ENCODE data around the gene CR1L.
"Not testable (repeated sequence)": the region's sequence is repeated elsewhere in the genome, so short reads cannot be mapped to it uniquely, and the experiment has no call there.

DNA sequence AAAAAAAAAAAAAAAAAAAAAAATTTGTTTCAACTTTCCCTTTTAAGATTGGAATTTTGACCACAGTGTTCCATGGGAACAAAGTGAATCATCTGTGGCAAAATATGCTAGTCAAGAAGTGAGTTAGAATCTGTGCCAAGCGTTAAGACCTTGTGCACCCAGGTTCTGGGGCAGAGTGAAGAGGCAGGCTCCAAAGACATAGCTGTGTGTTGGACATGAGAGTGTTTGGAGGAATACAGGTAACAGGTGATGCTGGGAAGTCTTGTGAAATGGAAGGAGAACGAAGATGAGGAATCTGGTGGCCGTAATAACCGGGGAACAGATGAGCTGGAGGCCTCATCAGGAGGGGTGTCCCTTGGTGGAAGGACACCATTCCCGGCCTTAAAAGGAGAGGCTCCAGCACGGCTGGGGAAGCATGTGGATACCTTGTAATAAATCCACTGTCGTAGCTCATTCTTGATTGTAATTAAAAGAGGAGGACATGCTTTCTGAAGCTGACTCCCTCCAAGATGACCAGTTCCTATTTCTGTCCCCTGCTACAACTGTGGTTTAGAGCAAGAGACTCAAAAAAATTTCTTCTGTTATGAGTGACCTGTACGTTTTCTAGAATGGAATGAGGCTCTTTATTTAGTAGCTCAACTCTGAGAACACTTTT lies 92.7 kb downstream of the CR1L start:
- TF ChIP-seq, protein P1, sequence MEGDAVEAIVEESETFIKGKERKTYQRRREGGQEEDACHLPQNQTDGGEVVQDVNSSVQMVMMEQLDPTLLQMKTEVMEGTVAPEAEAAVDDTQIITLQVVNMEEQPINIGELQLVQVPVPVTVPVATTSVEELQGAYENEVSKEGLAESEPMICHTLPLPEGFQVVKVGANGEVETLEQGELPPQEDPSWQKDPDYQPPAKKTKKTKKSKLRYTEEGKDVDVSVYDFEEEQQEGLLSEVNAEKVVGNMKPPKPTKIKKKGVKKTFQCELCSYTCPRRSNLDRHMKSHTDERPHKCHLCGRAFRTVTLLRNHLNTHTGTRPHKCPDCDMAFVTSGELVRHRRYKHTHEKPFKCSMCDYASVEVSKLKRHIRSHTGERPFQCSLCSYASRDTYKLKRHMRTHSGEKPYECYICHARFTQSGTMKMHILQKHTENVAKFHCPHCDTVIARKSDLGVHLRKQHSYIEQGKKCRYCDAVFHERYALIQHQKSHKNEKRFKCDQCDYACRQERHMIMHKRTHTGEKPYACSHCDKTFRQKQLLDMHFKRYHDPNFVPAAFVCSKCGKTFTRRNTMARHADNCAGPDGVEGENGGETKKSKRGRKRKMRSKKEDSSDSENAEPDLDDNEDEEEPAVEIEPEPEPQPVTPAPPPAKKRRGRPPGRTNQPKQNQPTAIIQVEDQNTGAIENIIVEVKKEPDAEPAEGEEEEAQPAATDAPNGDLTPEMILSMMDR (IDR thresholded peaks at IDR 0.05; ENCODE audit: insufficient read depth, low read length) = not testable (repeated sequence)
- TF ChIP-seq, protein P2, sequence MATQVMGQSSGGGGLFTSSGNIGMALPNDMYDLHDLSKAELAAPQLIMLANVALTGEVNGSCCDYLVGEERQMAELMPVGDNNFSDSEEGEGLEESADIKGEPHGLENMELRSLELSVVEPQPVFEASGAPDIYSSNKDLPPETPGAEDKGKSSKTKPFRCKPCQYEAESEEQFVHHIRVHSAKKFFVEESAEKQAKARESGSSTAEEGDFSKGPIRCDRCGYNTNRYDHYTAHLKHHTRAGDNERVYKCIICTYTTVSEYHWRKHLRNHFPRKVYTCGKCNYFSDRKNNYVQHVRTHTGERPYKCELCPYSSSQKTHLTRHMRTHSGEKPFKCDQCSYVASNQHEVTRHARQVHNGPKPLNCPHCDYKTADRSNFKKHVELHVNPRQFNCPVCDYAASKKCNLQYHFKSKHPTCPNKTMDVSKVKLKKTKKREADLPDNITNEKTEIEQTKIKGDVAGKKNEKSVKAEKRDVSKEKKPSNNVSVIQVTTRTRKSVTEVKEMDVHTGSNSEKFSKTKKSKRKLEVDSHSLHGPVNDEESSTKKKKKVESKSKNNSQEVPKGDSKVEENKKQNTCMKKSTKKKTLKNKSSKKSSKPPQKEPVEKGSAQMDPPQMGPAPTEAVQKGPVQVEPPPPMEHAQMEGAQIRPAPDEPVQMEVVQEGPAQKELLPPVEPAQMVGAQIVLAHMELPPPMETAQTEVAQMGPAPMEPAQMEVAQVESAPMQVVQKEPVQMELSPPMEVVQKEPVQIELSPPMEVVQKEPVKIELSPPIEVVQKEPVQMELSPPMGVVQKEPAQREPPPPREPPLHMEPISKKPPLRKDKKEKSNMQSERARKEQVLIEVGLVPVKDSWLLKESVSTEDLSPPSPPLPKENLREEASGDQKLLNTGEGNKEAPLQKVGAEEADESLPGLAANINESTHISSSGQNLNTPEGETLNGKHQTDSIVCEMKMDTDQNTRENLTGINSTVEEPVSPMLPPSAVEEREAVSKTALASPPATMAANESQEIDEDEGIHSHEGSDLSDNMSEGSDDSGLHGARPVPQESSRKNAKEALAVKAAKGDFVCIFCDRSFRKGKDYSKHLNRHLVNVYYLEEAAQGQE (IDR thresholded peaks at IDR 0.05; ENCODE audit: insufficient replicate concordance, low read depth) = not testable (repeated sequence)
- not testable (repeated sequence) for TF ChIP-seq POLR2AphosphoS5, GABPA (IDR thresholded peaks at IDR 0.05; ENCODE audit: low read depth)

Data from HL-60 (cell line).